Right ventricle myocardium inferior (tissue), 1 donor: ENCODE data around the gene PRKN. TPM values are rescaled to one million over a fixed set of nuclear protein-coding genes. Genes with fewer than 3 reads are reported as not detected.

ENCODE experiments used
- ATAC-seq: fragments of 200-7000 bp; cut with Tn5 transposase; one replicate; pipeline ENCODE4 v1.9.1; 2020; ENCODE audit warnings: mild to moderate bottlenecking, moderate library complexity
- DNase-seq: peaks from one replicate; pipeline ENCODE4 v3.0.0; 2021; ENCODE audit errors: missing footprints
- intact Hi-C: fragments of 100-400 bp; cut with DNase I; formaldehyde crosslinking; loops from one replicate; pipeline ENCODE4 v1.11.0; 2022
- total RNA-seq: library from RNA; stranded (reverse); fragmentation: NEBNext Ultra II Directional; extraction: Animal tissue kit (Norgen Biotek cat#: 25700); gene quantifications from one replicate; pipeline ENCODE4 v1.2.1, GENCODE V29; 2021
- donor health status: DM: no; HTN: yes; CAD: no; lungs with severe emphysema.

PRKN gene
- total RNA-seq, 1 donor from 2014 or later = 19.5 TPM

- ATAC-seq (no peak), DNase-seq (no peak)
- intact Hi-C loops = no loop called here
Observed at GRCh38 chr6:161745128-161745527, 982.4 kb downstream of the PRKN start.

DNA sequence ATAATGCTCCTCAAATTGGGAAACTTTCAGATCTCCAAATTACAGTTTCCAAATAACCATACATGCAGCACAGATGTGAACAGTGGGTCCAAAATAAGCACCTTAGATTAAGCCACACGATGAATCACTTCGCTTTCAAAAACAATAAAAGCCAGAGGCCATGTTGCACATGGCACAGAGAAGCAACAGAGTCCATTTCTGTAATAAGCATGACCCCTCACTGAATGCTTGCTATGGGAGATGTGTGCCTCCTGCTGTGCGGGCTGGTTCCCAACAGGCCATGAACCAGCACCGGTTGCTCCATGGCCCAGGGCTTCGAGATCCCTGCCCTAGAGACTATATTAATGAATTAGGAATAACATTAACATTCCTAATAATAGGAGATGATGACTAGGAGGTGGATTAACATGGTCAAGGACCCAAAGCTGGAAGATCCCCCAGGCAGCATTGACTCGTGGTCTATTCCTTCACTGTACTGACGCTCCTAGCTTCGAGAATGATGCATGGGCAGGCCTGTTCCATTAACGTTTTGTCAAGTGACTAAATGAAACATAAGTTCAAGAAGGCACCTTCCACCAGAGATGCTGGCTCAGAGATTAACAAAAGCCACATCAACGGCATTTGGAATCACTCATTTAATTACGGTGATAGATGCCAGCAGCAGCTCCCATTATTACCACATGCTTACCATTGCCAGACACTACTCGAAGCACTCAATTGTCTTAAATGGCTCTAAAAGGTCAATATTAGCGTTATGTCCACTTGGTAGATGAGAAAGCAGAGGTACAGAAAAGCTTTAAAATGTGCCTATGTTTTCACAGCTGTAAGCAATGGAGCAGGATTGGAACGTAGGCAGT lies 983.1 kb downstream of the PRKN start:
- no peak for ATAC-seq
- intact Hi-C loops = no loop called here
- no peak for DNase-seq

DNA sequence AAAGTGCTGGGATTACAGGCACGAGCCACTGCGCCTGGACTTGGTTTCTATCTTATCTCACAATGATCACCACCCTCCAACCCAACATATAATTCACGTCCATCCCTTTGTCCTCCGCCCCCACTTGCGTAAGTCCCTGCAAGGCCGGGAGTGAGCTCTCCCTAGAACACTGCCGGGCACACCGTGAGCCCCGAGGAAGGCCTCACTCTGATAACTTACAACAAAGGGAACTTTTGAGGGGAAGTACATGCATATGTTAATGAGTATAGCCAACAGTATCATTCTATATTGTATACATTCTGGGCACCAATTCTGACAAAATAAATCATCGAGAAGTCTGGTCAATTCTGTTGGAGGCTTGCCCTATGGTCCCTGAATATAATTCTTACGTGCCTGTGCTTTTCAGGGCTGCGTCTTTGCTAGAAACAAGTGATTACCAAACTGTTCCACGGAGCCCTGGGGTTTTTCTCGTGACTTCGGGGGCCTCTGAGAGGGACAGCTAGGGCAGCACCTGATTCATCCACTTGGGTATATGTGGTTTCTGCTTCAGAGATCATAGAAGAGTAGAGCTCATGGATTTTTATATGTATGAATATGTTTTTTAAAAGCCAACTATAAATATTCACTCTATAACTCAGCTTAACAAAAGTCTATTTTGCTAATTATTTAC lies 983.9 kb downstream of the PRKN start:
- DNase-seq (no peak), ATAC-seq (no peak)
- intact Hi-C loops = no loop called here

DNA sequence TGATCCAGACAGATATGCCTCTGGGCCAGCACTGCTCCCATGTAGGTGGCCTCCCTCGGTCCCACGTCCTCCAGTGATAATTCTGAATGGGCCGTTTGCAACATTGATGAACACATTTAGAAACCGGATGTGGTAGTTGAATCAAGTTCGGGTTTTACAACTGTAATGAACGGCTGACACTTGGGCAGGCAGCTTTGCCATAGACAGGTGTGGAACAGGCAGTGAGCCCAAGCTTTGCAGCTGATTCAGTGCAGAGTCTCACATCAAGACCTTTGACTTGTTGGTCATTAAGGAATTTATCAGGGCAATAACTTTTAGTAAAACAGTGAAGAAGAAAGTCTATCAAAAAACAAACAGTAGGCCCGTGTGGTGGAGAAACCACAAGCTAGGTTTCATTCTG lies 987.1 kb downstream of the PRKN start:
- ATAC-seq (no peak), DNase-seq (no peak)
- intact Hi-C loops = no loop called here

DNA sequence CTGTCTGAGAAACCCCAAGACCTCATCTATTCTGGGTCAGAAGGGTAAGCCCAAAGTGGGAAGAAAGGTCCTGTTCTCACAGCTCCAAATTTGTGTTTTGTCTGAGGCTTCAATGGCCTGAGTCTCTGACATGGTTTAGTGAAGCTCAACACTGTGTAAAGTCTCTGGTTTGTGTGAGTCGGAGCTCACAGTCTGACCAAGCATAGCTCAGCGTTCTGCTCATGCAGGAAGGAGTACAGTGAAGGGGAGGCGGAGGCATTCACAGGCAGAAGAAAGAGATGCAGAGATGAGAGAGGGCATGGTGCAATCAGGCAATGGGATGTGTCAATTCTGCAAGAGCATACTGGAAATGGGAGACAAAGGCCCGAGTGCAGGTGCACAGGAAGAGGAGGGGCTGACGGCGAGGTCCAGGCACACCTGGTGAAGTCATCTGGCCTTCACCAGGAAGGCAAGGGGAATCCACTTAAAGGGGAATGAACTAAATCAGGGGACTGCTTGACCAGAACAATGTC lies 990.7 kb downstream of the PRKN start:
- intact Hi-C loops = no loop called here
- no peak for DNase-seq
- ATAC-seq = no peak

- DNase-seq (no peak), ATAC-seq (no peak)
- intact Hi-C loops = no loop called here
Observed at GRCh38 chr6:161736326-161736725, 991.2 kb downstream of the PRKN start.

GRCh38 chr6:161732594-161732993 lies 995.0 kb downstream of the PRKN start:
- DNase-seq (no peak), ATAC-seq (no peak)
- intact Hi-C loops = no loop called here

DNA sequence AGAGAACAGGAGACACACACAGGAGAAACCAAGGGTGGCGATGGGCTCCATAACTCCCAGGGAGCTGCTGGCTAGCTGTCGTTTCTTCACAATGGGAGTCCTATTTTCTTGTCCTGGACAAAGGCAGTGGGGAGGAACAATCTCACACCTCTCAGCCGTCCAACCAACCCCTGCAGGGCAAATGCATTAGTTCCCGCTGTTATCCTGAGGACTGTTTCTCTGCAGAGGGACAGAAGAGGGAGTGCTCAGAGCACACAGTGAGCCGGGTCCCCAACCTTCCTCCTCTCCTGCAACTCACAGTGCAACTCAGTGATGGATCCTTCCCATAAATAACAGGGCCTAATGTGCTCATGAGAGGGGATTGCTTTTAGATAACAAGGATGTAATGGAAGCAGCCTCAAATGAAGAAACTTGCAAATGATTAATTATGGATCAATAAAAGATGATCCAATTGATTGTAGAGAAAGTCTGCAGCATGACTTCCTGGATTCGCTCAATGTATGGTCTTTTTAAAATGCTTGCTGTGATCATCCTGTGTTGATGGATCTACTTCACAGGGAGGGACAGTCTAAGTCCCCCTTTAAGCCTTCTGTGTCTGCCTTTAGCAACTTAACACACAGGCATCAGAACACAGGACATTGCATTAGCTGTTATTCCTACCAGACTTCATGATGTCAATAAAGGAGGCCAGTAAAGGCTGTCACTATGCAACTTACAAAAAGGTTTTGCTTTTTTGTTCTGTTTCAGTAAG lies 1000.3 kb downstream of the PRKN start:
- DNase-seq (no peak), ATAC-seq (no peak)
- intact Hi-C loops = no loop called here

DNA sequence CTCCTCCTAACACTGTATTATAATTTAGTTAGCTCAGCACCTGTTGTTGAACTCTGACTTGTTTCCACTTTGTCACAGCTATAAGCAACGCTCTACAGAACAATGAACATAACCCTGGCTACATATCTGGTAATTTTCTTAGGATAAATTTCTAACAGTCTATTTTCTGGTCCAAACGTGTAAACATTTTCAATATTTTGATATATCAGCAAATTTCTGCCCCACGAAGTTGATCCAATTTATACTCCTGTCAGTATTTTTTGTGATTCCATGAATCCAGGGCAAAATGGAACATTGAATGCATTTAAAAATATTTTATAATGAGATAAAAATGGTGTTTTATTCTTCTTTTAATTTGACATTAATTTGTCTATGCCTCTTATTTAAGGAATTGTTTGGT lies 1005.2 kb downstream of the PRKN start:
- intact Hi-C loops = no loop called here
- ATAC-seq (no peak), DNase-seq (no peak)

DNA sequence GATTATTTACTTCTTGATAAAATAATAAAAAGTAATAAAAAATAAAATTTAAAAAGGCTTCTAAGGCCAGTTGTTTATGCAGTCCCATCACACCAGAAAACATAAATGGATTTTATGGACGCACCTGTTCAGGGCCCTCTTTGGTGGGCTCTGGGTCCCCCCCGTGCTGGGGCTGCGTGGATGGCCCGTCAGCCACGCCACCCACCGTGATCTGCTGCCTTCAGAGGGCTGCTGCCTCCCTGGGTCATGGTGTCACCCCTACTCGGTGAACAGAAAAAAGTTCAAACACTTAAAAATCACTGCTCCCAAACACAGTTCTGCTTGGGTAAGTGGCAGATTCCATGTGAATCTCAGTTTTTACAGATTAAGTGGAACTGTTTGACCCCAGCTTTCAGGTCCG lies 1006.1 kb downstream of the PRKN start:
- intact Hi-C loops = no loop called here
- ATAC-seq (no peak), DNase-seq (no peak)

- DNase-seq (no peak), ATAC-seq (no peak)
- intact Hi-C loops = no loop called here
Observed at GRCh38 chr6:161716176-161716575, 1011.4 kb downstream of the PRKN start.

DNA sequence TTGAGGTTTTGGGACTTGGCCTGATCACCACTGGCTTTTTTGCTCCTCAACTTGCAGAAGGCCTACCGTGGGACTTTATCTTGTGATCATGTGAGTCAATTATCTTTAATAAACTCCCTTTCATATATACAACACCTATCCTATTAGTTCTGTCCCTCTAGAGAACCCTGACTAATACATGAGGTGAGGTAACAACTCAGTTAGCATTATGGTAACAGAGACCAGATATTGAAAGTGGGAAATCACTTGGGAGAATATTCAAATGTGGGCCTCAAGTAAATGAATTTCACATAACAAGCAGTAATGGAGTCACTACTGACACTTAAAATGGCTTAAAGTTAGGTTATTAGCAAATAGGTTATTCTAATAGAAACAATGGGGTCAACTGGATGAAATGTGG lies 1015.6 kb downstream of the PRKN start:
- DNase-seq (no peak), ATAC-seq (no peak)
- intact Hi-C loops = no loop called here

GRCh38 chr6:161711515-161711914 lies 1016.1 kb downstream of the PRKN start:
- DNase-seq = no peak
- no peak for ATAC-seq
- intact Hi-C loops = no loop called here

DNA sequence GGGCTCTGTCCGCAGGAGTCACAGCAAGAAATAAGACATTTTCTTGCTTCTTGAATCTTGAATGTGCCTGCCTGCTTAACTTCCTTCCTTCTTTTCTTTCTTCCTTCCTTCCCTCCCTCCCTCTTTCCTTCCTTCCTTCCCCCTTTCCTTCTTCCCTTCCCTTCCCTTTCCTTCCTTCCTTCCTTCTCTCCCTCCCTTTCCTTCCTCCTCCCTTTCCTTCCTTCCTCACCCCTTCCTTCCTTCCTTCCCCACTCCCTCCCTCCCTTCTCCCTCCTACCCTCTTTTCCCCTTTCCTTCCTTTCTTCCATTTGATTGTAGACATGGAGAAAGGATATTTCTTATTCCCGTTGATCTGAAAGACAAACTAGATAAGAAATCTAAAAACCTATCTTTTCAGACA lies 1016.9 kb downstream of the PRKN start:
- DNase-seq (no peak), ATAC-seq (no peak)
- intact Hi-C loops = no loop called here

GRCh38 chr6:161701056-161701455 lies 1026.5 kb downstream of the PRKN start:
- no peak for ATAC-seq
- DNase-seq = no peak
- intact Hi-C loops = no loop called here

- DNase-seq (no peak), ATAC-seq (no peak)
- intact Hi-C loops = loop anchor here (5.0 kb wide), 1 partner anchor 280 kb away; no protein-coding TSS in a partner anchor
Observed at GRCh38 chr6:161696801-161697200, 1030.8 kb downstream of the PRKN start.

DNA sequence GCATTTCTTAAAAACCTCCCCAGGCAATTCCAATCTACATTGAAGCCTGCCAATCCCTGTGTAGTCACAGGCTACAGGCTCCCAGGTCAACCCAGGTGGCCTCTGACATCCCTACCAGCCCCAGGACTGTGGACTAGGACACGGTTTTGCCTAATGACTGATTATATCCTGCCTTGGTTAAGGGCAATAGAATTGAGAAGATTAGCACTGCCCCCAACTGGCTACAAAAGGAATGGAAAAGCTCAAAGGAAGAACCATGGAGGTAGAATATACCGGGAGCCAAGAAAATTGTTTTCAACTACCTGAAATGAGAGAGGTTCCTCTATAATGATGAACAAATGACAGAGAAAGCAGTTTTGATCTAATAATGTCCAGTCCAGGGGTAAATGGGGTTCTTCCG lies 1032.6 kb downstream of the PRKN start:
- DNase-seq (no peak), ATAC-seq (no peak)
- intact Hi-C loops = loop anchor here (5.0 kb wide), 1 partner anchor 278 kb away; no protein-coding TSS in a partner anchor

- DNase-seq = no peak
- ATAC-seq = no peak
Observed at GRCh38 chr6:161686655-161687054, 1040.9 kb downstream of the PRKN start.

GRCh38 chr6:161684731-161685475 lies 1042.7 kb downstream of the PRKN start:
- intact Hi-C loops = no loop called here
- no peak for DNase-seq
- no peak for ATAC-seq

More at GRCh38 chr6:161686655-161687054, 1040.9 kb downstream of the PRKN start:
- intact Hi-C loops = no loop called here
